ENCODE measurements around the gene TSACC. TPM values are rescaled to one million over a fixed set of nuclear protein-coding genes. Genes with fewer than 3 reads are reported as not detected.

Gene TSACC
- total and polyA plus RNA-seq, 4 donors = 0.28 to 2.7 (median 0.60) TPM; not detected in 1

GRCh38 chr1:156388174-156389137 is 50.1 kb downstream of the TSACC start:
- DNase-seq (ENCODE audit: low spot score) = no peak
- no peaks in the 10 kb centered on the region for H3K36me3 ChIP-seq (ENCODE audit: control insufficient read depth in 4 of 4, insufficient read depth in 3 of 4, low read depth in 1 of 4, low read length in 3 of 4)
- H3K9ac ChIP-seq (ENCODE audit: low read depth in 1 of 2, low read length in 2 of 2) = no peak overlapping the region
- no peak overlapping the region for H3K27ac ChIP-seq (ENCODE audit: low read depth in 1 of 2, low read length in 2 of 2)
- H3K4me1 ChIP-seq (ENCODE audit: control insufficient read depth in 4 of 4, insufficient read depth in 4 of 4, low read length in 3 of 4) = peaks cover 0 to 2% (median 0%) of the 10 kb centered on the region in 4 donors
- 14% methylated on average over 73 of the region's 73 CpGs for WGBS
- H3K4me3 ChIP-seq (ENCODE audit: low read depth in 1 of 3, low read length in 3 of 3) = peak overlapping the region in 1 of 3 donors; percentile 18
- no peaks in the 10 kb centered on the region for H3K9me3 ChIP-seq (ENCODE audit: control insufficient read depth in 4 of 4, low read length in 3 of 4)
- no peak for TF ChIP-seq CTCF (IDR thresholded peaks at IDR 0.05; ENCODE audit: low read depth, low read length, missing input control)
- TF ChIP-seq ZBTB33 (IDR thresholded peaks at IDR 0.05) = no peak
- no peak for TF ChIP-seq EGR1 (IDR thresholded peaks at IDR 0.05; ENCODE audit: low read depth in 2 of 2)
- H3K27me3 ChIP-seq (ENCODE audit: control insufficient read depth in 4 of 4, insufficient read depth in 4 of 4, low read length in 3 of 4) = no peaks in the 10 kb centered on the region

- Histone ChIP-seq H3K9me3 (ENCODE audit: control insufficient read depth in 4 of 4, low read length in 3 of 4) (no peaks in the 10 kb centered on the region), H3K27ac (ENCODE audit: low read depth in 1 of 2, low read length in 2 of 2) (no peak overlapping the region), H3K4me3 (ENCODE audit: low read depth in 1 of 3, low read length in 3 of 3) (no peak overlapping the region), H3K4me1 (ENCODE audit: control insufficient read depth in 4 of 4, insufficient read depth in 4 of 4, low read length in 3 of 4) (peaks cover 0 to 2% (median 0%) of the 10 kb centered on the region in 4 donors), H3K27me3 (ENCODE audit: control insufficient read depth in 4 of 4, insufficient read depth in 4 of 4, low read length in 3 of 4) (no peaks in the 10 kb centered on the region), H3K9ac (ENCODE audit: low read depth in 1 of 2, low read length in 2 of 2) (no peak overlapping the region), H3K36me3 (ENCODE audit: control insufficient read depth in 4 of 4, insufficient read depth in 3 of 4, low read depth in 1 of 4, low read length in 3 of 4) (no peaks in the 10 kb centered on the region)
- WGBS = 95% methylated on average over 8 of the region's 8 CpGs
- DNase-seq (ENCODE audit: low spot score) = no peak
- TF ChIP-seq RXRA (IDR thresholded peaks at IDR 0.05) (no peak), NR2F2 (IDR thresholded peaks at IDR 0.05) (no peak), JUND (IDR thresholded peaks at IDR 0.05) (no peak), FOXA2 (IDR thresholded peaks at IDR 0.05) (no peak), REST (IDR thresholded peaks at IDR 0.05) (no peak), GABPA (IDR thresholded peaks at IDR 0.05 in 1 of 2, conservative IDR thresholded peaks at IDR 0.05 in 1 of 2) (no peak), CTCF (IDR thresholded peaks at IDR 0.05; ENCODE audit: low read depth, low read length, missing input control) (no peak), HNF4A (conservative IDR thresholded peaks at IDR 0.05) (no peak), TAF1 (conservative IDR thresholded peaks at IDR 0.05) (no peak), RAD21 (IDR thresholded peaks at IDR 0.05) (no peak), MAX (IDR thresholded peaks at IDR 0.05) (no peak), FOXA1 (IDR thresholded peaks at IDR 0.05) (no peak), ZBTB33 (IDR thresholded peaks at IDR 0.05) (no peak), HNF4G (IDR thresholded peaks at IDR 0.05) (no peak), ATF3 (IDR thresholded peaks at IDR 0.05) (no peak), EGR1 (IDR thresholded peaks at IDR 0.05; ENCODE audit: low read depth in 2 of 2) (no peak), SP1 (IDR thresholded peaks at IDR 0.05) (no peak), YY1 (IDR thresholded peaks at IDR 0.05) (no peak)
Observed at GRCh38 chr1:156389311-156389710, 51.0 kb downstream of the TSACC start.
